ENCODE data around the gene TMEM47. TPM values are rescaled to one million over a fixed set of nuclear protein-coding genes. Genes with fewer than 3 reads are reported as not detected.

TMEM47 gene
- total and polyA plus RNA-seq, 2 experiments from 2014 or later: 25.4 to 56.7 TPM

DNA sequence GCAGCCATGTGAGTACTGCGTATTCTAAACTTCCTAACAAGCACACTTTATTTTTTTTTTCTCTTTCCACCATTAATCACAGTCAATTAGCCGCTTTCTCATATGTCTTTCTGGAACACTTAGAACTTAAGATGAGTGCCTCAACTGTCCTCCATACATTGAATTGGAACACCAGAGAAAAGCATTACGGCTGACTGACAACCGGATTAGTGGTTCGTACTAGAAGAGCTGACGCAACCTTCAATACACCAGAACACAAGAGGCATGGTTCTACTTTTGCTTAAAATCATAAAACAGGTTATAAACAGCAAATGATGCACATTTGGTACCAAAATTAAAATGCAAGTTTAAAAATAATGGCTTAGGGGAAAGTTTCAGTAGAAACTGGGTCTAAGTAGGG is 3.3 kb downstream of the TMEM47 start:
- peaks cover 5% of the 10 kb centered on the region for H3K27me3 Mint-ChIP-seq (ENCODE audit: insufficient read depth, low read depth, poor library complexity)
- Histone ChIP-seq H3K36me3 (ENCODE audit: insufficient read depth) (no peaks in the 10 kb centered on the region; the same call in 1 of the 2 replicates), H3K4me3 (peak overlapping the region; percentile 78), H3F3A (replicated peaks; ENCODE audit: low read depth) (no peaks in the 10 kb centered on the region), H3K4me1 (ENCODE audit: insufficient read depth) (peaks cover 37% of the 10 kb centered on the region), H4K20me1 (replicated peaks; ENCODE audit: insufficient read depth) (no peaks in the 10 kb centered on the region), H3K9me2 (ENCODE audit: insufficient read depth) (no peaks in the 10 kb centered on the region), H3K4me2 (peak overlapping the region; percentile 79), H2AFZ (no peak overlapping the region), H3K79me2 (replicated peaks; ENCODE audit: insufficient read depth) (peaks cover 73% of the 10 kb centered on the region), H3K27ac (ENCODE audit: low read depth) (peak overlapping the region; percentile 75), H3K27me3 (ENCODE audit: insufficient read depth) (peaks cover 10% of the 10 kb centered on the region; the same call in 1 of the 2 replicates)
- peaks cover 5% of the 10 kb centered on the region for H3K9me3 Mint-ChIP-seq
- DNase-seq (ENCODE audit: low spot score) (no peak), ATAC-seq (no peak)
- peaks cover 18% of the 10 kb centered on the region for H3K36me3 Mint-ChIP-seq (ENCODE audit: low read depth)
- H3K4me3 Mint-ChIP-seq: peak overlapping the region; percentile 93
- H3K27ac Mint-ChIP-seq: peak overlapping the region; percentile 77
- peaks cover 28% of the 10 kb centered on the region for H3K4me1 Mint-ChIP-seq
- TF ChIP-seq EZH2phosphoT487 (IDR thresholded peaks at IDR 0.05; ENCODE audit: unreplicated experiment) (no peak), CREB1 (CRISPR knock-in tag; IDR thresholded peaks at IDR 0.05; ENCODE audit: low read depth) (no peak), ZNF114 (CRISPR knock-in tag; IDR thresholded peaks at IDR 0.05) (no peak), ZNF462 (CRISPR knock-in tag; IDR thresholded peaks at IDR 0.05) (no peak), STAT1 (IDR thresholded peaks at IDR 0.05; ENCODE audit: unreplicated experiment) (no peak)

GRCh38 chrX:34642849-34643248 is 14.2 kb downstream of the TMEM47 start:
- Histone ChIP-seq H3K9me2 (ENCODE audit: insufficient read depth) (no peaks in the 10 kb centered on the region), H2AFZ (no peak overlapping the region), H3K79me2 (replicated peaks; ENCODE audit: insufficient read depth) (peaks cover 91% of the 10 kb centered on the region), H3K4me3 (no peak overlapping the region), H4K20me1 (replicated peaks; ENCODE audit: insufficient read depth) (peaks cover 4% of the 10 kb centered on the region; the same call in 1 of the 2 replicates), H3K4me2 (no peak overlapping the region), H3K36me3 (ENCODE audit: insufficient read depth) (no peaks in the 10 kb centered on the region), H3K27me3 (ENCODE audit: insufficient read depth) (no peaks in the 10 kb centered on the region), H3K27ac (ENCODE audit: low read depth) (no peak overlapping the region), H3K4me1 (ENCODE audit: insufficient read depth) (peaks cover 57% of the 10 kb centered on the region), H3F3A (replicated peaks; ENCODE audit: low read depth) (no peaks in the 10 kb centered on the region)
- peaks cover 23% of the 10 kb centered on the region; the same call in 2 of the 3 replicates for H3K4me1 Mint-ChIP-seq
- no peak overlapping the region for H3K27ac Mint-ChIP-seq
- H3K27me3 Mint-ChIP-seq (ENCODE audit: insufficient read depth, low read depth, poor library complexity): peaks cover 2% of the 10 kb centered on the region
- peaks cover 2% of the 10 kb centered on the region; the same call in 1 of the 3 replicates for H3K36me3 Mint-ChIP-seq (ENCODE audit: low read depth)
- no peak for ATAC-seq
- no peak overlapping the region for H3K4me3 Mint-ChIP-seq
- no peak for TF ChIP-seq EZH2 (IDR thresholded peaks at IDR 0.05; ENCODE audit: low read depth, unreplicated experiment)
- H3K9me3 Mint-ChIP-seq: no peaks in the 10 kb centered on the region
- no peak for DNase-seq (ENCODE audit: low spot score)

Data from GM23338 (cell line).